ENCODE measurements around the gene AGPS. TPM values are rescaled to one million over a fixed set of nuclear protein-coding genes. Genes with fewer than 3 reads are reported as not detected.

The AGPS gene
- total RNA-seq, 1 experiment from 2014 or later = 60.9 TPM

DNA sequence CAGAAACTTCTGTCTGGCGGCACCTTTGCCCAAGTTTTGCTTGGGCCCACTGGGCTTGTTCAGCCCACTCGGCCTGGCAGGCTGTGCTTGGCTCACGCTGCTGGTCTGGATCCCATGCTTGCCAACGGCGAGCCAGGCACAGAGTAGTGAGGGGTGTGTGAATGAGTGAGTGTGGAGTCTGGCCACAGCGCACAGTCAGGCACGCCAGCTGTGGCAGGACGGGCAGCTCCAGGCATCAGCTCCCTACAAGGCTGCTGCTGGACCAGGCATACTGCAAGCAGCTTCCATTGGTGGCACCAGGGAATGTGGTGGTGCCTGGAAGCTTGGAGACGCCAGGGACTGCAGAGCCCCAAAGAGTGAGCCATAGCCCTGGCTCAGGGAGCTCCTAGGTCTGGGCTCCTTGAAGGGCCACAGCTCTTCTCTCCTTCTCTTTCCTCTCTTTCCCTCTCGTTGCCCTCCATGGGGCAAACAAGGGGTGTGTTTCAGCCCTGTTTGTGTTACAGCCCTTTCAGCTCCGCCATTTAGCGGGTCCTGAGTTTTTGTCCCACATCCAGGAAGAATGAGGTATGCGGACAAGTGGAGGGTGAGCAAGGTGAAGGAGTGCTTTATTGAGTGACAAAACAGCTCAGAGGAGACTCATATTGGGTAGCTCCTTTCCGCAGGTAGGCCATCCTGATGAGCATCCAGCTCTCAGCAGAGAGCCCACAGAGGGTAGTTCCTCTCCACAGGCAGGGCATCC lies 73.0 kb downstream of the AGPS start:
- Histone ChIP-seq H3K9me3 (ENCODE audit: control insufficient read depth, low read depth, low read length) (peaks cover 13% of the 10 kb centered on the region), H4K8ac (replicated peaks; ENCODE audit: insufficient read length, low read depth, low read length) (no peak overlapping the region), H3K14ac (ENCODE audit: insufficient read depth, low read length) (no peak overlapping the region), H3K27me3 (ENCODE audit: insufficient read depth, low read length) (no peaks in the 10 kb centered on the region), H3T11ph (ENCODE audit: low read length) (no peak overlapping the region), H4K91ac (ENCODE audit: insufficient read length, low read depth, low read length) (no peak overlapping the region), H3K79me2 (ENCODE audit: insufficient read depth, low read length) (no peaks in the 10 kb centered on the region; the same call in 1 of the 2 replicates), H4K20me1 (ENCODE audit: control insufficient read depth, insufficient read depth, insufficient read length) (no peaks in the 10 kb centered on the region), H2AFZ (ENCODE audit: low read length) (no peak overlapping the region), H4K5ac (ENCODE audit: insufficient read length, low read depth, low read length) (no peak overlapping the region), H2BK15ac (ENCODE audit: low read depth, low read length) (no peak overlapping the region), H3K4me2 (ENCODE audit: insufficient read depth, insufficient read length, low read length) (no peak overlapping the region), H2BK20ac (ENCODE audit: low read depth, low read length, poor library complexity, severe bottlenecking) (no peak overlapping the region), H3K23ac (ENCODE audit: insufficient read length, low read depth, low read length) (no peak overlapping the region), H3K27ac (ENCODE audit: insufficient read length, low read depth, low read length) (no peak overlapping the region), H2BK12ac (ENCODE audit: insufficient read length, low read depth, low read length) (no peak overlapping the region), H3K79me1 (ENCODE audit: insufficient read depth, low read depth, low read length, poor library complexity, severe bottlenecking) (no peaks in the 10 kb centered on the region), H3K18ac (ENCODE audit: insufficient read length, low read depth, low read length) (no peak overlapping the region), H3K9ac (ENCODE audit: extremely low read depth, insufficient read length, low read length) (no peak overlapping the region), H3K4me1 (ENCODE audit: insufficient read depth, low read length) (no peaks in the 10 kb centered on the region), H3K4ac (ENCODE audit: low read depth, low read length) (no peak overlapping the region), H2BK120ac (ENCODE audit: low read depth, low read length, poor library complexity, severe bottlenecking) (no peak overlapping the region), H2BK5ac (ENCODE audit: insufficient read length, low read length) (no peak overlapping the region), H3K23me2 (ENCODE audit: insufficient read length, low read depth, low read length, poor library complexity, severe bottlenecking) (no peaks in the 10 kb centered on the region), H2AK5ac (ENCODE audit: insufficient read length, low read length) (no peak overlapping the region), H3K56ac (ENCODE audit: insufficient read length, low read depth, low read length) (no peak overlapping the region)
- Mint-ChIP-seq H3K4me3 (no peak overlapping the region), H3K27ac (no peak overlapping the region), H3K4me1 (peaks cover 0 to 3% of the 10 kb centered on the region in 2 experiments; a peak in 1 of 4 replicates), H3K9me3 (peaks cover 12 to 19% of the 10 kb centered on the region in 2 experiments; a peak in 3 of 5 replicates), H3K36me3 (ENCODE audit: insufficient read depth in 1 of 3, low read depth in 3 of 3) (peaks cover 22 to 47% (median 46%) of the 10 kb centered on the region in 3 experiments), H3K27me3 (ENCODE audit: low read depth) (no peaks in the 10 kb centered on the region)
- WGBS (ENCODE audit: extremely low coverage, insufficient read length, low lambda C conversion rate) = no CpG with 5 or more reads among the region's 14 CpGs
- DNase-seq = no peak
- no peak for TF ChIP-seq CTCF (conservative IDR thresholded peaks at IDR 0.05)
